Inflammatory macrophage treated with lipopolysaccharide for 4 hours (primary cell): ENCODE results near the gene UBE2R2.
"Not testable (repeated sequence)": the region's sequence is repeated elsewhere in the genome, so short reads cannot be mapped to it uniquely, and the experiment has no call there.

Source experiments
- DNase-seq: peaks from one replicate; pipeline ENCODE4 v3.0.0-alpha.2; 2020

The UBE2R2 gene

DNA sequence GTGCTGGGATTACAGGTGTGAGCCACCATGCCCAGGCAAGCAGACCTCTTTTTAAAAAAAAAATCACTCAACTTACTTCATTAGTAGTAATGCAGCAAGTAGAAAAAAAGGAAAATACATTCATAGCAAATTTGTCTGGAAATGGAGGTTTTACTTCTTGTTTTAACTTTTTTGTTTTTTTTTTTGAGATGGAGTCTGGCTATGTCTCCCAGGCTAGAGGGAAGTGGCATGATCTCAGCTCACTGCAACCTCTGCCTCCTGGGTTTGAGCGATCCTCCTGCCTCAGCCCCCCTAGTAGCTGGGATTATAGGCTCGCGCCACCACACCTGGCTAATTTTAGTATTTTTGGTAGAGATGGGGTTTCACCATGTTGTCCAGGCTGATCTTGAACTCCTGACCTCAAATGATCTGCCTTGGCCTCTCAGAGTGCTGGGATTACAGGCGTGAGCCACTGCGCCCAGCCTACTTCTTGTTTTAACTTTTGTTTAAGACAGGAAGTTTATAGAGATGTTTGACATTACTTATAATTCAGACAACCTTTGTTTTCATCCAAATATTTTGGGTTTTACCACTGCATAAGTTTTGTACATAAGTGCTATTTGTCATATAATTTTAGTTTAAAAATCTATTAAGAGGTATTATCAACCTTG is 26.5 kb downstream of the UBE2R2 start:
- DNase-seq: peak; percentile 64

DNA sequence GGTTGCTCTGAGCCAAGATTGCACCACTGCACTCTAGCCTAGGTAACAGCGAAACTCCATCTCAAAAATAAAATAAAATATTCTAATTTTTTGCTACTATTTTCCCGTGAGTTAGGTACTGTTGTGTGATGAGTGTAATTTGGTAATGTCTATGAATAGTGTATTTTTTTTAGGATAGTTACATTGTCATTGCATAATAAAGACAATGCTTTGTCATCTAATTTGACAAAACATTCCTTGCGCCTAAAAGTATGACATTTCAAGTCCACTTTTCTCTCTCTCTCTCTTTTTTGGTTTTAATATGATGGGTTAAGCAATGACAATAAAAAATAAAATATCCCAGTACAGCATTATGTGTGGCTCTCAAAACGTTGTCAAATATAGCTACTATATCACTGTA is 29.3 kb downstream of the UBE2R2 start:
- peak; percentile 14 for DNase-seq

DNA sequence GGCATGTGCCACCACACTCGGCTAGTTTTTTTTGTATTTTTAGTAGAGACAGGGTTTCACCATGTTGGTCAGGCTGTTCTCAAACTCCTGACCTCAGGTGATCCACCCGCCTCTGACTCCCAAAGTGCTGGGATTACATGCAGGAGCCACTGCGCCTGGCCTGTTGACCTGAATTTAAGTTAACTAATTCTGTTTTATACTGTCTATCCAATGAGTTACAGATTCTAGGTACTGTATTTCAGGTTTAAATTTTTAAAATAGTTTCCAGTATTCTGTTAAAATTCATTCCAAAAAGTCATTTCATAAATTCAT is 30.9 kb downstream of the UBE2R2 start:
- DNase-seq: not testable (repeated sequence)

DNA sequence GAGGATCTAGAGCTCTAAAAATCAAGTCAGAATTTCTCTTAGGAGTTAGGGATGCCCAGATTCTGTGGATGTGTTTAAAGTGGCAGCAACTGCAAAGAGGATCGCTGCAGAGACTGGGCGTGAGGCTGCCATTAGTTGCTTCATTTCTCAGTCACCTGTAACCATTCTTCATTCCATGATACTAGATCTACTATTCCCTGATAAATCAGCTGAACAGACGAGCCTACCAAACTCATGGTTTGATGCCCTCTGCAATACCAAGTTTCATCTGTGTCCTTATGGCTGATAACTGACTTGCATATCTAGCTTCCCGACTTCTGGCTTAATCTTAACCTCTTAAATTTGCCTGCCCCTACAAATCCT is 33.3 kb downstream of the UBE2R2 start:
- DNase-seq: no peak

DNA sequence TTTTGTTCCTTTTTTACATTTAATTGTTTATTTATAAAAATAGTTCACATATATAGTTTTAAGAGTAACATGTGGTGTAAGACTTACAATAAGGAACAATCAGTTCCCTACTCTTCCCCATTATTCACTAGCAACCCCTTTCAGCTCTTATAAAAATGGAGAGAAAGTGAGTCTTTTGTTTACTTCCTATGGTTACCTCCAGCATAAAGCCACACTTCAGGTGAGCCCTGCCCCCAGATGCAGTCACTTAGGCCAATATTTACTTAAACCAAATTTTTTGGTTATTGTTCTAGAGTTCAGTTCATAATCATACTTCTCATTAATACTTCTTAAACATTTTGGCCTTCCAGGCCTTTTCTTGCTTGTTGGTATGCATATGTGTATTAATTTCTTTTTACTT is 33.7 kb downstream of the UBE2R2 start:
- DNase-seq: no peak

DNA sequence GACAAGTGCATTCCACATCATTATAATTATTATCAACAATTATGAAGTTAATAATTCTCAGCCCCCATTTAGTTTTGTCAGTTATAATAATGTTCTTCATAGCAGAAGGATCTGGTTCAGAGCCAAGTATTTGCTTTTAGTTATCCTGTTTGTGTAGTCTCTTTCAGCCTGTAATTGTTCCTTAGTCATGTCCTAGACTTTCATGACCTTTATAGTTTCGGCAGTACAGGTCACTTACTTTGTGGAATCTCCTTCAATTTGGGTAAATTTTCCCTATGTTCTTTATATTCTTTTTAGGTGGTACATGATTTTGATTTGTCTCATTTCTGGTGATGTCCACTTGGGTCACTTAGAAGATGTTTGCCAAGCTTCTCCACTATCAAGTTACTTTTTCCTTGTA is 34.3 kb downstream of the UBE2R2 start:
- DNase-seq: no peak

DNA sequence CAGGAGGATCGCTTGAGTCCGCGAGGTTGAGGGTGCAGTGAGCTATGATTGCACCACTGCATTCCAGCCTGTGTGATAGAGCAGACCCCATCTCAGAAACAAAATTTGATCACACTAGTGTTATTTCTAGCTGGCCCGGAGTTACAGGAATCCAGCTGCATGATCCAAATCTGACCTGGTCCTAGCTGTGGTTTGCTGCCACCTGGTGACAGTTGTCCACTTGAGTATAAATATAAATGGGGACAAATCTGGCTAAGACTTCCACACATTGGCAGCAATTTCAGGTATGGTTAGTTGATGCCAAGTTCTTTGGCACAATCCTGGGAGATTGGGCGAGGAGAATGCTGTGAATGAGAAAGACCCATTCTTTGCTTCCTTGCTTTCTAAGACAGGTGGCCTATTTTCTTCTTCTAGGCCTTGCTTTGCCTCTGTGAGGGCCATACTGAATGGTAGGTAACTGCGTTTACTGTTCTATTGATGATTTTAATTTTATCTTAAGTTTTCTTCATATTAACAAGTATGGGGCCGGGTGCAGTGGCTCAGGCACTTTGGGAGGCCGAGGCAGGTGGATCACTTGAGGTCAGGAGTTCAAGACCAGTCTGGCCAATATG is 35.4 kb downstream of the UBE2R2 start:
- peak; percentile 67 for DNase-seq

DNA sequence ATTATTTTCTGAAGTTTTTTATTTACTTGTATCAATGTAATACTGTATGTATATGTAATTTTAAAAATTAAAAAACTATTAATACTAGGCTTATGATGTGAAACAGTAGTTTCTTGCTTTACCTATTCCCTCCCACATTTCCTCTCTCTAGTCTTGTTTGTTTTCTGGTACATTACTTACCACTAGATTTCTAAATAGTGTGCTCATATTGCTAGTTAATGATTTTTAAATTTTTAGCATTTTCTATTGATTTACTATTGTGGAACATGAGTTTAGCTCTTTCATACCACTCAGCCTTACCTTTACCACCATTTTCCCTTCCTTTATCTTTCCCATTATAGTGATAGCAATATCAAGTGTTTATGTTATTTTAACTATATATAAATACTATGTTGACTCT is 39.3 kb downstream of the UBE2R2 start:
- no peak for DNase-seq

DNA sequence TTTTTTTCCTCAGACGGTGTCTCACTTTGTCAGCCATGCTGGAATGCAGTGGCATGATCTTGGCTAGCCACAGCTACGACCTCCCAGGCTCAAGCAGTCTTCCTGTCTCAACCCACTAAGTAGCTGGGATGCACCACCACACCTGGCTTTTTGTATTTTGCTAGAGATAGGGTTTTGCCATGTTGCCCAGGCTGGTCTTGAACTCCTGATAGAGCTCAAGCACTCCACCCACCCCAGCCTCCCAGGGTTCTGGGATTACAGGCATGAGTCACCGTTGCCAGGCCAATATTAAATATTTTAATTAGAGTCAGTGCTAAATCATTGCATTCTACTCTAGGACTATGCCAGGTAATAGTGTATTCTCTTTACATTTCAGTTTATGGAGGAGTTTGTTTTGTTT is 41.5 kb downstream of the UBE2R2 start:
- DNase-seq: no peak

DNA sequence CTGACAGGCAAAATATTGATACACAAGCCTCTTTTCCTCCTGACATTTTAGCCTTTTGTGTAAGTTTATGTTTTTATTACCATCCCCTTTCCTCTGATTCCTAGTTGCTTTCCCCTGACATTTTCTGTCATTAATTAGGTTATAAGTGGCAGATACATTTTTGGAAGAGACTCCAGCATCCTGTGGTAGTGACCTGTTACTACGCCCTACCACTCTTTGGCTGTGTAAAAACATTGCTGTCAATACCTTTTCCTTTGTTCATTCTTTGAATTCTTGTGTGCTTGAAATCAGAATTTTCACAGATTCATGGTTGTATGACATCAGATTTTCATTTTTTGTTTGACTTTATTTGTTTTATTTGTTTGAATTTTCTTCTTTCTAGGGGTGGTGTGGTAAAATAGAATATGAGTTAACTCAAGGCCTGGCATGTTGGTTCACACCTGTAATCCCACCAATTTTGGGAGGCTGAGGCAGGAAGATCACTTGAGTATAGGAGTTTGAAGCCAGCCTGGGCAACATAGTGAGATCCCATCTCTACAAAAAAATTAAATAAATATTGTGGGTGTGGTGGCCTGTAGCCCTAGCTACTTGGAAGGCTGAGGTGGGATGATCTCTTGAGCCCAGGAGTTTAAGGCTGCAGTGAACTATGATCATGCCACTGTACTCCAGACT is 43.4 kb downstream of the UBE2R2 start:
- DNase-seq: no peak

DNA sequence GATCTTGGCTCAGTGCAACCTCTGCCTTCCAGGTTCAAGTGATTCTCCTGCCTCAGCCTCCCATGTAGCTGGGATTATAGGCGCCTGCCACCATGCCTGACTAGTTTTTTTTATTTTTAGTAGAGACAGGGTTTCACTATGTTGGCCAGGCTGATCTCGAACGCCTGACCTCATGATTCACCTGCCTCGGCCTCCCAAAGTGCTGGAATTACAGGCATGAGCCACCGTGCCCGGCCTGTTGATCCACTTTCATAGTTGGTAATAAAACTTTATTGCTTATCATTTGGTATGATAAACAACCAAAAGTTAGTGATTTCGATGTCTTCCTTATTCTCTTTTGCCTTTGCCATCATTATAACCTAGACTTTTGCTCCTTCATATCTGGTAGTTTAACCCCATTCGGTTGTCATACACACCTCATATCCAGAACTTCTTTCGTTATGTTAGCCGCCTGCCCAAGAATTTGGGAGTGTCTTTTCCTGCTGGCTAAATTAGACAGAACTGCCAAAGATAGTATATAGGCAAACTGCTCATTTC is 45.0 kb downstream of the UBE2R2 start:
- no peak for DNase-seq

DNA sequence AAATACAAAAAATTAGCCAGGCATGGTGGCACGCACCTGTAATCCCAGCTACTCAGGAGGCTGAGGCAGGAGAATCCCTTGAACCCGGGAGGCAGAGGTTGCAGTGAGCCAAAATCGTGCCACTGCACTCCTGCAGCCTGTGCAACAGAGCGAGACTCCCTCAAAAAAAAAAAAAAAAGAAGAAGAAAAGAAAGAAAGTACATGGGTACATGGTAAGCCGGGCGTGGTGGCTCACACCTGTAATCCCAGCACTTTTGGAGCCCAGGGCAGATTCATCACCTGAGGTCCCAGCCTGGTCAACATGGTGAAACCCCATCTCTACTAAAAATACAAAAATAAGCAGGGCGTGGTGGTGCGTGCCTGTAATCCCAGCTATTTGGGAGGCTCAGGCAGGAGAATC is 46.1 kb downstream of the UBE2R2 start:
- DNase-seq: not testable (repeated sequence)

DNA sequence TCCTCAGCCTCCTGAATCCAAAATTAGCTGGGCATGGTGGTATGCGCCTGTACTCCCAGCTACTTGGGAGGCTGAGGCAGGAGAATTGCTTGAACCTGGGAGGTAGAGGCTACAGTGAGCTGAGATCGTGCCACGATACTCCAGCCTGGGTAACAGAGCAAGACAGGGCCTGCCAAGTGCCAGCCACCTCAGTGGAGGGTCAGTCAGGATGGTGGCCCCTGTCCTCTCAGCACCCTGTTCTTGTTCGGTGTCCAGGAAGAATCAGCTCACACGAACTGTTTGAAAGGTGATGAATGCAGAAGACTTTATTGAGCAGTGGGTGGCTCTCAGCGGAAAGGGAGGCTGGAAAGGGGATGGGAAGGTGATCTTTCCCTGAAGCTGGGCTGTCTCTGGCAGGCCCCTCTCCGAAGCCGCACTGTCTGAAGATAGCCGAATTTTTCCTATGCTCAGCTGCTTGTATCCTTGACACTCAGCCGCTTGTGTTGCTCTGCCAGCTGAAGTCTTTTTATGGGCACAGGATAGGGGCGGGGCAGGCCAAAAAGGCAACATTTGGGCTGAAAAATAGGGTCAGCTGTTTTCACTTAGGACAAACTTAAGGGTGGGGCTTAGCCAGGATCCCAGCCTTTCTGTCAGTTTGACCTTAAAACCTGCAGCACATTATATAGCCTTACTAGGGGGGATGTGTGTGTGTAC is 50.9 kb downstream of the UBE2R2 start:
- DNase-seq: no peak

DNA sequence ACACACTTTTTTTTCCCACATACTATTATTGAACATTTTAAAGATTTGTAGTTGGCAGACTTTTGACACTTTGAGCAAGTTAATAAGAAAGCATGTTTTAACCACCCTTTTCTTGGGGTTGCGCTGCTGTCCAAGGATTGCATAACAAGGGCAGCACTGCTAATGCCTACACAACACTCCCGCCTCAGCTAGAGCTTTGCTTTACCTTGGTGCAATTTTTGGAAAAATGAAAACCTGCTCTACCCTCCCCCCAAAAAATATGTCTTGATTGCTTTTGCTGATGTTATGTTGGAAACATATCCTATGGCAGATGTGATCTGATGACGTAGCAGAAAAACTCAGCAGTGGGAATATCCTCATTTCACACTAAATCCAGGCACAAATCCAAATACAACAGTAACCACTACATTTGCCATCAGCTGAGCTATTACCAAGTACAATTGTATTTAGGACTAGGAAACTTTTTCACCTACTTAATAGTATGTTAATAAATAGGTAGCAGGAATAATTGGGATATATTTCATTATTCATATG is 51.5 kb downstream of the UBE2R2 start:
- no peak for DNase-seq

DNA sequence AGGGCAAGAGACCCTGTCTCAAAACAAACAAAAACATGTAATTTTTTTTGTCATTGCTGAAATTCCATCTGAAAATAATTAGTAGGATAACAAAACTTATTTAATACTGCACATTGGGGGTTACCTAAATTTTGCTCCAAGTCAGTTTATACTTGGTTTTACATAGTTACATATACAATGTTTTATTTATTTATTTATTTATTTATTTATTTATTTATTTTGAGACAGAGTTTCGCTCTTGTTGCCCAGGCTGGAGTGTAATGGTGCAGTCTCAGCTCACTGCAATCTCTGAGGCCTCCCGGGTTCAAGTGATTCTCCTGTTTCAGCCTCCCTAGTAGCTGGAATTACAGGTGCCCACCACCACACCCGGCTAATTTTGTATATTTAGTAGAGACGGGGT is 52.3 kb downstream of the UBE2R2 start:
- DNase-seq: not testable (repeated sequence)

DNA sequence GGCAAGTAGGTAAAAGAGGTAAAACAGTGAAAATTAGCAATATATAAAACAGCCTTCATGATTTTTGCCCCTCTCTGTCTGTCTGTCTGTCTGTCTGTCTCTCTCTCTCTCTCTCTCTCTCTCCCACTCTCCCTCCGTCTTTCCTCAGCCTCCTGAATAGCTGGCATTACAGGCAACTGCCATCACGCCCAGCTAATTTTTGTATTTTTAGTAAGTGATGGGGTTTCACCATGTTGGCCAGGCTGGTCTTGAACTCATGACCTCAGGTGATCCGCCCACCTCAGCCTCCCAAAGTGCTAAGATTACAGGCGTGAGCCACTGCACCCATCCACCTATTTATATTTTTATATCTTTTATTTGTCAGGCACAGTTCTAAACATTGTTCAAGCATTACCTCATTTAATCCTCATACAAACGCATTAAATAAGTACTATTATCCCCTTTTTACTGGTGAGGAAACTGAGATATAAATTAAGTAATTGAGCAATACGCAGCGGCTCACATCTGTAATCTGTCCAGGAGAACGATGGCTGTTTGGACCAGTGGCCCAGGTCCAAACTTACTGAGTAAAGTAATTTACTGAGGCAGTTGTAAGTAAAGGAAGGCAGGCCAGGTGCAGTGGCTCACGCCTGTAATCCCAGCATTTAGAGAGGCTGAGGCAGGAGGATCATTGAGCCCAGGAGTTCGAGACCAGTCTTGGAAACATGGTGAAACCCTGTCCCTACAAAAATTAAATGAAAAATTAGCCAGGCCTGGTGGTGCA is 60.9 kb downstream of the UBE2R2 start:
- no peak for DNase-seq

DNA sequence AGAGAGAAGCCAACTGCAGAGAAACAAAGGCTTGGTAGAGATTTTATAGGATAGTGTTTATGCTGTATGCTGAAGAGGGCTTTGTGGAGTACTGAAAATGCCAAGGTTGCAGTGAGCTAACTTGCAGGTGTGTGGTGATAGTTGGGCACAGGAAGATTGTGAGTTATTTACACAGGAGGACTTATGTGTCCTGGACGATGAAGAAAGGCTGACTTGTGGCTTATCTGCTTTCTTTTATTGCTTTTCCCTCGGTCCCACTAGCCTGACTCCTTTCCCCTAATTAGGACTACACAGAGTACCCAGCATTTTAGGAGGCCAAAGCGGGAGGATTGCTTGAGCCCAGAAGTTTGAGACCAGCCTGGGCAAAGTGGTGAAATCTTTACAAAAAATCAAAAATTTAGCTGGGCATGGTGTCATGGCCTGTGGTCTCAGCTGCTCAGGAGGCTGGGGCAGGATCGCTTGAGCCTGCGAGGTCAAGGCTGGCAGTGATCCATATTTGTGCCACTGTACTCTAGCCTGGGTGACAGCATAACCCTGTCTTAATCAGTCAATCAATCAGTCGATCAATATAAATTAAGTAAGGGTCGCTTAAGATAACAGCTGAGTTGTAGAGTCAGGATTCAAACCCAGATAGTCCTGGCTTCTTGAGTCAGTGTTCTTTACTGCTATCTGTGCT is 61.9 kb downstream of the UBE2R2 start:
- DNase-seq: no peak

DNA sequence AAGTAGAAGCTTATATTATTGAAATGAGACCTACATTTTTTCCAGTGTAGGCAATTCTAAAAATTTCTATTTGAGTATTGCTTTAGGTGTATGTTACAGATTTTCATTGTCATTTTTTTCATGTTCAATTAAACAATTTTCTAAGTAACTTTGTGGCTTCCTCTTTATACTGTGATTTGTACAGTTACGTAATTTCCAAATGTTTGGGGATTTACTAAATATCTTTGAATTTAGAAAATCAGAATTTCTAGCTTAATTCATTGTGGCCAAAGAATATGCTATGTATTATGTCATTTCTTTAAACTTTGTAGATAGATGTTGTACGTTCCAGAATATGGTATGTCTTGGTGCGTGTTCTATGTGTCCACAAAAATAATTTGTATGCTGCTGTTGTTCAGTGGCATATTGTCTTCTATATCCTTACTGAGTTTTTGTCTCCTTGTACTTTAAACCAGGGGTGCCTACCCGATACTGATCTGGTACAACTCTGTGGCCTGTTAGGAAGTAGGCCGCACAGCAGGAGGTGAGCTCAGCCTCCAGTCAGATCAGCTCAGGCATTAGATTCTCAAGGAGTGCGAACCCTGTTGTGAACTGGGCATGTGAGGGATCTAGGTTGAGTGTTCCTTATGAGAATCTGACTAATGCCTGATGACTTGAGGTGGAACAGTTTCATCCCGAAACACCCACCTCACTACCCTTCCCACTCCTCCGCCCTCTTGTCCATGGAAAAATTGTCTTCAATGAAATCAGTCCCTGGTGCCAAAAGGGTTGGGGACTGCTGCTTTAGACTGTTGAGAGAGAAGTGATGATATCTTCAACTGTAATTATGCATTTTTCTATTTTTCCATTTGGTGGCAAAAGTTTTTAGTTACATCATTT is 63.5 kb downstream of the UBE2R2 start:
- DNase-seq: peak; percentile 40

DNA sequence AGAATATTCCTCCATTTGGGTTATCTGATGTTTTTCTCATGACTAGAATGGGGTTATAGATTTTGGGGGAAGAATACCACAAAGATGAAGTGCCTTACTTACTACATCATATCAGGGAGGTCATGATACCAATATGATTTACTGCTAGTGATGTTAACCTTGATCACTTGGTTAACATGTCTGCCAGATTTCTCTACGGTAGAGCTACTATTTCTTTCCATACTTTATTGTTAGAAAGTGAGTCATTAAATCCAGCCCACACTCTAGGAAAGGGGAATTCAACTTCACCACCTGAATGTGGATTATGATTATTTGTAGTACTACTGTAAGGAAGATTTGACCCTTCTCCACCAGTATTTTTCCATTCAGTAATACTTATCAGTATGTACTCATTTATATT is 64.7 kb downstream of the UBE2R2 start:
- DNase-seq: no peak

DNA sequence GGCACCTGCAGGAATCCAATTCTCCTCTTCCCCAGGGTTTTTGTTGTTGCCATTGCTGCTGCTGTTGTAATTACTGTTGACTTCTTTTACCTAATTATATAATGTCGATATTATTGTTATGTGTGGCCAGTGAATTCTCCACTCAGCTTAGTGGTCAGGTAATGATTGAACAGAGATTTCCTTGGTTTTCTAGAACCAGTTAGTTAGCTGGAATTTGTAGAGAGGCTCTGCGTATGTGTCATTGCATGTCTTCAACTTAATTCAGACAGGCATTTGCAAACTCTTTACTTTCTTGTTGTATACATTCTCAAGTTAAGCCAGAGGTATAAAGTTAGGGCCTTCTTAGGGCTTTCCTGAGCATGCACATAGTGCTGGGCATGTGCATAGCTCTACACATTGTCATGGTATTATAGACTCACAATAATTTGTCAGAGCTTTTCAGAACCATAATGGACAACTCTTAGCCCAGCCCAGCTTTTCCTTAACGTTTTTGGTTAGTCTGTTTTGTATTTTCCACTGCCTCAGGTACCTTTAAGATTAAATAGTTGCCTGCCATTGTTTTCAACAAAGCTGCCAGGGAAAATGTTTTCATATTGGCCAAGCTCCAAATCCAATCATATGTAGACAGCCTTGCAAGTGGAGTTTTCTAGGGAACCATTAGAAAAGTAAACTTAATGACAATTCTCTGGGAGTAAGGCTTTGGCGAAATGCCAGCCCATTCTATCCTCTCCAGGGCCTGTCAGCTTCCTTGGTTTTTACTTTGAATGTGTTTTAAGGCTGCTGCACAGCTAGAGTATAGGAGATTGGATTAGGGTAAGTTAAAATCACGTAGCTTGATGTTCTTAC is 68.1 kb downstream of the UBE2R2 start:
- DNase-seq: no peak
